ENCODE results near the gene CTNND2.

CTNND2 gene

GRCh38 chr5:11904265-11904906 is at the start of gene CTNND2:
TSS of gene CTNND2 (minus strand) at chr5:11904446. CDS start at chr5:11903853, 593 bp downstream.
- DNase-seq (ENCODE audit: low read depth) = no peak

DNA sequence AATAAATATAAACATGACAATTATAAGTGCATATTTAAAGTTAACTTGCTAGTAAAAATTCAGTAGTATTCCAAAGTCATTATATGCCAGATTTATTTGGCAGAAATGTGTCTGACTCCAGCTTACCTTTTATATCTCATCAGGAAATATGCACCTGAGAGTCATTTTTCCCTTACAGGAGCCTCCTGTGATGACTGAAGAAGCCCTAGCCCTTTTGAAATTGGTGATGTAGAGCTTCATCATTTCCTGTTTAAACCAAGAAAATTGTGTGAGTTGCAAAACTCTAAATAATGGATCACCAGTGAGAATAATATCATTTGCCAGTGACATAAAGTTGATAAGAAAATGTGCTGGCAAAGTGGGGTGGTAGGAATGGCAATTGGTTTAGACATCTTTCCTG is 42.1 kb upstream of the CTNND2 start:
- DNase-seq (ENCODE audit: low read depth) = no peak

DNA sequence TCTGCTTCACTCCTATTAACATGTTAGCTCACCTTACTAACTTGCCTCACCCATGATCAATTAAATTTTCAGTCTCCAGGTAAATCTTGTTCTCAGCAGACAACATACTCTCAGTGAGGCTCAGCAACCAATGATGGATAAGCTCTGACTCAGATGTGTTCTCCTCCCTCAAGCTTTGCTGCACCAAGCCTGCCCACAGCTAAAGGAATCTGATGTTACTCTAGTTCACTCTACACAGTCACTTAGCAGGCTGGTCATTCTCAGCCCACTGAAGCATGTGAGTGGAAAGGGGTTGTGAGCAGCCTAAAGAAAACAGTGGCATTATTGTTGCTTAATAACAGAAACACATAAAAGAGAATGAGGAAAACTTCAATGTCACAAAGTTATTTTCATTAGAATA is 37.3 kb upstream of the CTNND2 start:
- DNase-seq (ENCODE audit: low read depth) = no peak

DNA sequence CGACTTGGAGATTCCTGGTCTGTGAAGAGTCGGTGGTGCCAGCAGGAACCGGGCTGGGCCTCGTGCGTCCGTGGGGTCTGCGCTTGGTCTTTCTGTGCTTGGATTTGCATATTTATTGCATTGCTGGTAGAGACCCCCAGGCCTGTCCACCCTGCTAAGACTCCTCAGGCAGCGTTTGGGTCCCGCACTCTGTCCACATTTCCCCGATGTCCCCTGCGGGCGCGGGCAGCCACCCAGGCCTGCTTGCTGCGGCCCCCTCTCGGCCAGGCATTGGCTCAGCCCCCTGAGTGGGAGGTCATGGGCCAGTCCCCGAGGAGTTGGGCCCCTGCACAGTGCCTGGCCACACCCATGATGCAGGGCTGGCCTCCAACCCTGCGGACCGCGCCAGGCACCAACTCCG is 27.4 kb upstream of the CTNND2 start:
- no peak for DNase-seq (ENCODE audit: low read depth)

DNA sequence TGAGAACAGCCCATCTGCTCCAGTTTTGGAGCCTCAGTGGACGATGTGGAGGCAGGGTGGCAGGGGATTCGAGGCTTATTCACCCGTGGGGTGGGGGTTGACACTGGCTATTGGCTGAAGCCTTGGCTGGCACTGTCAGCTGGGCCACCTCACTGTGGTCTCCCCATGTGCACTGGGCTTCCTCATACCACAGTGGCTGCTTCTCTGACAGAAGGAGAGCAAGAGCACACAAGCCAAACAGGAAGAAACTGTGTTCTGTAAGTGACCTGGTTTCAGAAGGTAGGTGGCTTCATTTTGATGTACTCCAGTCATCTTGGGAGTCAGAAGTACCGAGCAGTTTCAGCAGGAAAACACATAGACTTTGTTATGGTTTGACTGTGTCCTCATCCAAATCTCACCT is 24.7 kb upstream of the CTNND2 start:
- no peak for DNase-seq (ENCODE audit: low read depth)

- no peak for DNase-seq (ENCODE audit: low read depth)
Measured at GRCh38 chr5:11925701-11926100, 21.5 kb upstream of the CTNND2 start.

- no peak for DNase-seq (ENCODE audit: low read depth)
Measured at GRCh38 chr5:11922394-11922793, 18.1 kb upstream of the CTNND2 start.

GRCh38 chr5:11918463-11919045 is 14.3 kb upstream of the CTNND2 start:
- DNase-seq (ENCODE audit: low read depth) = no peak

- DNase-seq (ENCODE audit: low read depth) = no peak
Measured at GRCh38 chr5:11909471-11909870, 5.2 kb upstream of the CTNND2 start.

GRCh38 chr5:11906497-11906896 is 2.3 kb upstream of the CTNND2 start:
- DNase-seq (ENCODE audit: low read depth) = no peak

DNA sequence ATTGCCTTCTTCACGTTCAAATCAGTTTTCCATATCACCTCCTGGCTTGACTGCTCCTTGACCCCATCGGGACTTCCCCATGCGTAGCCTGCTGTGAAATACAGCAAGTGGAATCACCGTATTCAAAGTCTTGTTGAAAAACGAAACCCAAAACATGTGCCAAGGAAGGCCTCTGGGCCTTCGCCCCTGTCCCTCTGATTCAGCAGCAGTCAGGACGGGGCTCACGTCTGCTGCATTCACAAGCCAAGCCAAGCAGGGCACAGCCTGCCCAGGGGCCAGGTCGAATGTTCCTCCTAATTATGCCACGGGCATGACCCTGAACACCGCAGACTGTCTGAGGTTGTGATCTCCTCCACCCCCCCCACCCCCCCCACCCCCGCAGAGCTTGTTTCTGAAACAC is 960 bp upstream of the CTNND2 start:
- no peak for DNase-seq (ENCODE audit: low read depth)

DNA sequence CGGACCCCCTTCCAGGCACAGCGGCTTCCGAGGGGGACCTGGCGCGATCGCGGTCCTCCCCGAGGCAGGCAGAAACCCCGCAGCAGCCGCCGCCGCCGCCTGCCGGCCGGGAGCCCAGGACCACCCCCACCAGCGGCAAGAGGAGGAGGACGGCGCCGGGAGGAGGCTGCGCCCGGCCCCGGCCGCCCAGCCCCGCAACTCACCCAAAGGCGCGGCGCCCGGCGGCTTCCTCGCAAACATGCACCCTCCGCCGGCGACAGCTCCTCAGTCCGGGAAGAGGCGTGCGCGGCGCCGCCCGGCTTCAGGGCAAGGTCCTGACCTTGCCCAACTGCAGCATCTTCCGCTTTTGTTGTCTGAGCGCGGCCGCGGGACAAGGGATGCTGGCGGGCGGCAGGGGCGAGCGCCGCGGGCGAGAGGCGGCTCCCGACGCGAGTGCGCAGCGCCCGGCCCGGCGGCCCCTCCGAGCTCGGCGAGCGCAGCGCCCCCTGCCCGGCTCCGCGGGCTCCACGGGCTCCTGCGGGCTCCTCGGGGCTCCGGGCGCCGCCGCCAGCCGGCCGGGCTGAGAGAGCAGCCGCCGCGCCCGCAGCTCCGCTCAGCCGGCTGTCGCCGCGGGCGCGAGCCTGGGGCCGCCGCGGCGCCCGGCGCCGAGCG is 507 bp downstream of the CTNND2 start:
- no peak for DNase-seq (ENCODE audit: low read depth)

DNA sequence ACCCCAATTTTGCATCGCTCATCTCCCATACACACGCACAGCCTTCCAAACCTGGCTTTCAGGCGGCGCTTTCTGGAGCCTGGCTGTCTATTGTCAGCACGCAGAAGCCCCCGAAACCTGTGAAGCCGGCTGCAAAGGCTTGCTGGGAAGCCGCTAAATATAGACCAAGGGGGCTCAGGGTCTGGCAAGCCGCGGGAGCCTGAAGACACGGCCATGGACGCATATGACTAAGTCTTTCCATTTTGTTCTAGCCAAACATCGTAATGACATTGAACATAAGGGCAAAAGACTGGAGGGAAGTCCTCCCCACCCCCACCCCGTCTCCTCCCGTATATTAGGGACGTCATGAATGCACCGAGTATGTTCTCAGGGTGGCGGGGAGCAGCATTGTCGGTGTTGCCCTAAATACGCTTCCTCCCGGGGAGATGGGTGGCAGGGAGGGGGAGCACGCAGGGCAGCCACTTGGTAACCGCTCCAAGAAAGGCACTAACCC is 1.1 kb downstream of the CTNND2 start:
- DNase-seq (ENCODE audit: low read depth) = no peak

- no peak for DNase-seq (ENCODE audit: low read depth)
Measured at GRCh38 chr5:11902201-11902619, 2.0 kb downstream of the CTNND2 start.

DNA sequence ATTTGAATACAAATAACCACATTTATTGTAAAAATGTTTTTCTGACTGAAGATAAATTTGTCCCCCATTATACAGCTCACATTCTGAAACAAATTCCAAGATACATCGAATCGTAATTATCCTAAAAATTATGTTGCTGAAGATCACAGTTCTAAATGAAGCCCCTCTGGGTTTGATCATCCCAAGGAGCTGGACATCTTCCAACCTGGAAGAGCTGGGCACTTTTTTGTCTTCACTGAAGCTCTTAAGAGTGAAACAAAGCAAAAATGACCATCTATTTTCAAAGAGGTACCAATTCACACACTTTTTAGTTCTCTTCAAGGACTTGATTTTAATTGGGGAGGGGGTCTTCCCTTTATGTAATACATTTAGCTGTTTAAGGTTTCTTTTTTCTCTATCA is 5.5 kb downstream of the CTNND2 start:
- no peak for DNase-seq (ENCODE audit: low read depth)

DNA sequence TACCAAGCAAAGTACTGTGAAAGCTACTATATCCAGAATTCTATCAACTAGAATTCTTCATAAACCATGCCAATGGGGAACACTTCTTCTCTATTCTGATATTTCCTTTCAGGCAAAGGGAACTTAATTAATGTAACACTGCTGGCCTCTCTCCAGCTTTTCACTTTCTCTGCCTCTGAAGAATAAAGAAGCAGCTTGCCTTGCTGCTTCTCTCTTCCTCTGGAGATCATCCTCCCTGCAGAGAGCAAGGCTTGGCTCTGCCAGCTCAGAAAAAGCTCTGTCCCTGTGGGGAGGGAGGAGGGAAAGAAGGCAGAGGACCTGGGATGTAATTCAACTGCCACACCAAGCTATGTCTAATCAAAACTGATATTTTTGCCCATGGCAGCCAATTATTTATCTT is 6.5 kb downstream of the CTNND2 start:
- DNase-seq (ENCODE audit: low read depth) = no peak

- no peak for DNase-seq (ENCODE audit: low read depth)
Measured at GRCh38 chr5:11894992-11895391, 9.3 kb downstream of the CTNND2 start.

DNA sequence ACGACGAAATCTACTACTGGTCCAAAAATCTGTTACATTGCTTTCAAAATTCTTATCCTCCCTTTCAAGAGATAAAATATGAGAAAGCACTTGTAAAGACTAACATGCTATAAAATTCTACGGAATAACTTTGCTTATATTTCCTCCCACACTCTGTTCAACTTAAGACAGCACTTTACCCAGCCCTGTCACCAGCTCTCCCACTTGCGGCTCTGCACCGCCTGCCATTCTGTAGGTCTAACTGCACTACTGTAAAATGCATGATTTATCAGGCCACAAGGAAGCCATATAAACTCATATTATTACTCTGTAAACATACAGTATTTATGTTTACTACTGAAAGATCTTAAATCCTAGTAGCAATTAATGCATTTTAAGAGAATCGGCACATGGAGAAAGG is 11.4 kb downstream of the CTNND2 start:
- no peak for DNase-seq (ENCODE audit: low read depth)

DNA sequence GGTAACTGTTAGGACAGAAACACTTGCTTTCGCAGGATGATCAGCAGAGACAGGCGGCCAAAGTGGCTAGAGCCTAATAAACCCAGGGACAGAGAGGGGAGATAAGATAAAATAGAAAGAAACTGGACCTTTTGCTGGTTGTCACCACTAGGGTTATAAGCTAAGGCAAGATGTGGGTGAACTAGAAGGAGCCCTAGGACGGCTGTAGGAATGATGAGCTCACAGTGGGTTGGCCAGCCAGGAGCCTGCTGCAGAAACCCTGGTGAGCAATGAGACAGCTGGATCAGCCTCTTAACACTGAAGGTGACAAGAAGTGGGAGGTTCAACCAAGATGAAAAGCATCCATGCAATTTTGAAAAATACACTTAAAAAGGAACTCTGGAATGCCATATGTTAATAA is 13.5 kb downstream of the CTNND2 start:
- DNase-seq (ENCODE audit: low read depth) = no peak

- no peak for DNase-seq (ENCODE audit: low read depth)
Measured at GRCh38 chr5:11888221-11888620, 16.0 kb downstream of the CTNND2 start.

DNA sequence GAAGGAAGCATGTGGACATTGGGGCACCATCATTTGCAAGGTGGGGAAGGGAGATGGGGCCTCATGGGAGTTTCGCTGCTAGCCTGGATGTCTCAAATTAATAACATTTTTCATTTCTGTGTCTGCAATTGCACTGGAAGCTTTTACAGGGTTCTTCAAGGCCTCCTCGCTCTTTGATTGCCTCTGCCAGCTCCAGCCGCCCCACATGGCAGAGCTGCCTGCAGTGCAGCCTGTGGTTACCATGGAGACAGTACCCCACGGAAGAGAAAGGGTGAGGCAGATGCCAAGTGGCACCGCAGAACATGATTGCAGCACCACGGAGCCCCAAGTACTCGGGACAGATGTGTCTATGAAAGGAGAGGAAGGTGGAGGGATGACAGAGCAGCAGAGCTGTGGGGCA is 25.4 kb downstream of the CTNND2 start:
- DNase-seq (ENCODE audit: low read depth) = no peak

GRCh38 chr5:11873587-11873986 is 30.7 kb downstream of the CTNND2 start:
- DNase-seq (ENCODE audit: low read depth) = no peak

DNA sequence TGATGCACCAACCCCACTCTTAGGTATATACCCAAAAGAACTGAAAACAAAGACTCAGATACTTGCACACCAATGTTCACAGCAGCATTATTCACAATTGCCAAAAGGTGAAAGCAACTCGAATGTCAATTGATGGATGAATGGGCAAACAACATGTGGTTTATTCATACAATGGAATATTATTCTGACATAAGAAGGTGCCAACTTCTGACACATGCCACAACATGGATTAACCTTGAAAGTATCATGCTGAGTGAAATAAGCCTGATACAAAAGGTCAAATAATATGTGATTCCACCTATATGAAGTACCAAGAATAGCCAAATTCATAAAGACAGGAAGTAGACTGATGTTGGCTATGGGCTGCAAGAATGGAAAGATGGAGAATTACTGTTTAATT is 35.0 kb downstream of the CTNND2 start:
- no peak for DNase-seq (ENCODE audit: low read depth)

DNA sequence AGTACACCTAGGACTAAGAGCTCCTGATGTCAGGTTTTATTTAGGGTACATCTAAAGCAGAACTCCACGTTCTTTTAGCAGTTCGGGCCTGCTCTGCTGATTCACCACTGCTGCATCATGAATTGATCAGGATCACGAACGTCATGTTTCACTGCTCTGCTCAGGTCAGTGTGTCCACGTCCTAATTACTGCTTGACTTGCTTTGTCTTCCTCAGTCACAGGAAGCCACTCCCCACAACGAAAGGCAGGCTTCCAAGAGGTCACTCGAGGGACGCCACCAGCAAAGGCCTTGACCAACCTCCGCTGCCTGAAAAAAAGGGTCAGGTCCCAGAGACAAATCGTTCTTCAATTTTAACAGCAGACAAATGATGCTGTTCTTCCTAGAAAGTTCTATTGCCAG is 40.3 kb downstream of the CTNND2 start:
- no peak for DNase-seq (ENCODE audit: low read depth)

All from fibroblast of the conjunctiva (primary cell).